Chondrocyte (in vitro differentiated cells): Measurements from ENCODE around the gene GRIK4. TPM values are rescaled to one million over a fixed set of nuclear protein-coding genes. Genes with fewer than 3 reads are reported as not detected.

Experiments used
- DNase-seq: peaks from one replicate; pipeline ENCODE4 v3.0.0; 2021; ENCODE audit warnings: mixed read lengths, low spot score
- H3K27ac Mint-ChIP-seq: one replicate; pipeline ENCODE4 v1.8.0; 2021; ENCODE audit warnings: mild to moderate bottlenecking, moderate library complexity, mixed read lengths; ENCODE audit not compliant: unreplicated experiment
- H3K27me3 Mint-ChIP-seq: 2 replicates; pipeline ENCODE4 v1.8.0; 2021; ENCODE audit warnings: low read depth, mixed read lengths
- H3K36me3 Mint-ChIP-seq: 2 replicates; pipeline ENCODE4 v1.8.0; 2021; ENCODE audit warnings: low read depth, mixed read lengths
- H3K4me1 Mint-ChIP-seq: 2 replicates; pipeline ENCODE4 v1.8.0; 2021; ENCODE audit warnings: low read depth, mild to moderate bottlenecking, mixed read lengths
- H3K4me3 Mint-ChIP-seq: one replicate; pipeline ENCODE4 v1.8.0; 2021; ENCODE audit warnings: mild to moderate bottlenecking, moderate library complexity, mixed read lengths; ENCODE audit not compliant: unreplicated experiment
- H3K9me3 Mint-ChIP-seq: 2 replicates; pipeline ENCODE4 v1.8.0; 2021; ENCODE audit warnings: low read depth, mixed read lengths
- CTCF ChIP-seq: fragments of 200-600 bp; sonication (generic); IDR thresholded peaks from 2 replicates; pipeline ENCODE4 v1.5.0; 2021; ENCODE audit warnings: antibody characterized with exemption, mild to moderate bottlenecking, moderate library complexity
- total RNA-seq: library from RNA; stranded (reverse); gene quantifications from 3 replicates; pipeline ENCODE4 v1.2.1, GENCODE V29; 2021

GRIK4 gene
- total RNA-seq, 1 donor from 2014 or later = 0.37 TPM

- no peak overlapping the region for H3K27ac Mint-ChIP-seq
- H3K4me1 Mint-ChIP-seq = peaks cover 30% of the 10 kb centered on the region
- no peaks in the 10 kb centered on the region for H3K36me3 Mint-ChIP-seq
- H3K9me3 Mint-ChIP-seq = peaks cover under 1% of the 10 kb centered on the region
- no peak for TF ChIP-seq CTCF
- DNase-seq = no peak
- no peak overlapping the region for H3K4me3 Mint-ChIP-seq
- H3K27me3 Mint-ChIP-seq = peaks cover 2% of the 10 kb centered on the region
Observed at GRCh38 chr11:120536797-120537169, 25.2 kb downstream of the GRIK4 start.

- no peak for TF ChIP-seq CTCF
- no peak overlapping the region for H3K27ac Mint-ChIP-seq
- DNase-seq = no peak
- H3K4me1 Mint-ChIP-seq = peaks cover 21% of the 10 kb centered on the region
- H3K9me3 Mint-ChIP-seq = peaks cover 6% of the 10 kb centered on the region
- peaks cover 2% of the 10 kb centered on the region for H3K36me3 Mint-ChIP-seq
- peaks cover 2% of the 10 kb centered on the region for H3K27me3 Mint-ChIP-seq
- H3K4me3 Mint-ChIP-seq = no peak overlapping the region
Observed at GRCh38 chr11:120537996-120538395, 26.4 kb downstream of the GRIK4 start.

GRCh38 chr11:120538707-120539106 lies 27.2 kb downstream of the GRIK4 start:
- TF ChIP-seq CTCF = no peak
- DNase-seq = no peak
- H3K27me3 Mint-ChIP-seq = peaks cover 2% of the 10 kb centered on the region
- peaks cover 6% of the 10 kb centered on the region for H3K9me3 Mint-ChIP-seq
- H3K27ac Mint-ChIP-seq = no peak overlapping the region
- peaks cover 2% of the 10 kb centered on the region for H3K36me3 Mint-ChIP-seq
- peaks cover 24% of the 10 kb centered on the region for H3K4me1 Mint-ChIP-seq
- no peak overlapping the region for H3K4me3 Mint-ChIP-seq

GRCh38 chr11:120539667-120540369 lies 28.3 kb downstream of the GRIK4 start:
- Mint-ChIP-seq H3K36me3 (peaks cover 2% of the 10 kb centered on the region), H3K4me3 (no peak overlapping the region), H3K4me1 (peaks cover 27% of the 10 kb centered on the region), H3K27me3 (no peaks in the 10 kb centered on the region), H3K27ac (no peak overlapping the region), H3K9me3 (peaks cover 6% of the 10 kb centered on the region)
- TF ChIP-seq CTCF = no peak
- DNase-seq = no peak

- Mint-ChIP-seq H3K27ac (peak overlapping the region; percentile 64), H3K4me1 (peaks cover 33% of the 10 kb centered on the region), H3K36me3 (peaks cover 2% of the 10 kb centered on the region), H3K4me3 (no peak overlapping the region), H3K27me3 (no peaks in the 10 kb centered on the region), H3K9me3 (peaks cover 6% of the 10 kb centered on the region)
- DNase-seq = no peak
- no peak for TF ChIP-seq CTCF
Observed at GRCh38 chr11:120540744-120541465, 29.4 kb downstream of the GRIK4 start.
